Astrocyte (in vitro differentiated cells and primary cell): ENCODE results near the gene VASN.

ENCODE experiments used
- CTCF ChIP-seq: IDR thresholded peaks from 2 replicates; pipeline ENCODE4 v1.5.1; 2011; ENCODE audit warnings: low read depth, mild to moderate bottlenecking, inconsistent platforms, low read length, moderate library complexity; ENCODE audit not compliant: insufficient read depth
- EZH2 ChIP-seq: IDR thresholded peaks from 2 replicates; pipeline ENCODE4 v1.6.1; 2012; ENCODE audit warnings: mild to moderate bottlenecking, low read length, inconsistent platforms; ENCODE audit not compliant: insufficient read depth

DNA sequence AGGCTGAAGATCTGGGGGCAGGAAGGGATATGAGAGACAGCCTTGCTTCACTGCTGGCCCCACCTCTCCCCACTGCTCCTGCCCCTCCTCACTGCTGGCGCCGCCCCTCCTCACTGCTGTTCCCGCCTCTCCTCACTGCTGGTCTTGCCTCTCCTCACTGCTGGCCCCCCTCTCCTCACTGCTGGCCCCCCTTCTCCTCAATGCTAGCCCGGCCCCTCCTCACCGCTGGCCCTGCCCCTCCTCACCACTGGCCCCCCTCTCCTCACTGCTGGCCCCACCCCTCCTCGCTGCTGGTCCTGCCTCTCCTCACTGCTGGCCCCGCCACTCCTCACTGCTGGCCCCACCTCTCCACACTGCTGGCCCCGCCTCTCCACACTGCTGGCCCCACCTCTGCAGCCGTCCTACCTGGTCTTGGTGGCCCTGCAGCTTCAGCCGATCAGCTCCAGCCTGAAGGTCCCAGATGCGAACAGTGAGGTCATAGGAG lies 11.1 kb upstream of the VASN start:
- TF ChIP-seq CTCF (no peak), EZH2 (no peak)
